GM23338 (cell line): ENCODE data around the gene KDM4C. TPM values are rescaled to one million over a fixed set of nuclear protein-coding genes. Genes with fewer than 3 reads are reported as not detected.

Experiments used
- ATAC-seq: fragments of 200-7000 bp; cut with Tn5 transposase; 3 replicates; pipeline ENCODE4 v1.9.1; 2020
- DNase-seq: peaks from one replicate; pipeline ENCODE4 v3.0.0-alpha.2; 2015; ENCODE audit warnings: low spot score
- H2AFZ ChIP-seq: fragments of 200-600 bp; sonication (generic); 2 replicates; pipeline ENCODE4 v1.8.0; 2016; ENCODE audit warnings: antibody characterized with exemption, mild to moderate bottlenecking, moderate library complexity
- H3F3A ChIP-seq: fragments of 200-600 bp; sonication (generic); replicated peaks from 2 replicates; pipeline ENCODE4 v1.8.0; 2017; ENCODE audit warnings: antibody characterized with exemption, mixed run types, low read depth
- H3K27ac ChIP-seq: fragments of 200-600 bp; sonication (generic); 2 replicates; pipeline ENCODE4 v1.6.1; 2016; ENCODE audit warnings: low read depth
- H3K27me3 ChIP-seq: fragments of 200-600 bp; sonication (generic); 2 replicates; pipeline ENCODE4 v1.8.0; 2016; ENCODE audit warnings: mild to moderate bottlenecking, mixed run types, moderate library complexity; ENCODE audit not compliant: insufficient read depth
- H3K36me3 ChIP-seq: fragments of 200-600 bp; sonication (generic); 2 replicates; pipeline ENCODE4 v1.8.0; 2016; ENCODE audit warnings: mild to moderate bottlenecking; ENCODE audit not compliant: insufficient read depth
- H3K4me1 ChIP-seq: fragments of 200-600 bp; sonication (generic); 2 replicates; pipeline ENCODE4 v1.8.0; 2016; ENCODE audit warnings: mild to moderate bottlenecking, moderate library complexity; ENCODE audit not compliant: insufficient read depth
- H3K4me2 ChIP-seq: fragments of 200-600 bp; sonication (generic); 2 replicates; pipeline ENCODE4 v1.7.1; 2017; ENCODE audit warnings: mixed run types
- H3K4me3 ChIP-seq: fragments of 200-600 bp; sonication (generic); 2 replicates; pipeline ENCODE4 v1.6.1; 2016; ENCODE audit warnings: mixed run types
- H3K79me2 ChIP-seq: fragments of 200-600 bp; sonication (generic); replicated peaks from 2 replicates; pipeline ENCODE4 v1.8.0; 2017; ENCODE audit warnings: mild to moderate bottlenecking; ENCODE audit not compliant: insufficient read depth
- H3K9me2 ChIP-seq: fragments of 200-600 bp; sonication (generic); 2 replicates; pipeline ENCODE4 v1.8.0; 2017; ENCODE audit not compliant: insufficient read depth
- H4K20me1 ChIP-seq: fragments of 200-600 bp; sonication (generic); replicated peaks from 2 replicates; pipeline ENCODE4 v1.8.0; 2017; ENCODE audit warnings: mild to moderate bottlenecking; ENCODE audit not compliant: insufficient read depth
- H3K27ac Mint-ChIP-seq: 2 replicates; pipeline ENCODE4 v1.8.0; 2020; ENCODE audit warnings: inconsistent platforms, mild to moderate bottlenecking, moderate library complexity, mixed read lengths
- H3K27me3 Mint-ChIP-seq: 3 replicates; pipeline ENCODE4 v1.8.0; 2022; ENCODE audit warnings: low read depth, mild to moderate bottlenecking, moderate library complexity, mixed read lengths, inconsistent platforms; ENCODE audit not compliant: insufficient read depth, poor library complexity
- H3K36me3 Mint-ChIP-seq: 3 replicates; pipeline ENCODE4 v1.8.0; 2021; ENCODE audit warnings: low read depth, mild to moderate bottlenecking, inconsistent platforms, moderate library complexity, mixed read lengths
- H3K4me1 Mint-ChIP-seq: 3 replicates; pipeline ENCODE4 v1.8.0; 2020; ENCODE audit warnings: mild to moderate bottlenecking, inconsistent platforms, mixed read lengths
- H3K4me3 Mint-ChIP-seq: 3 replicates; pipeline ENCODE4 v1.8.0; 2021; ENCODE audit warnings: moderate library complexity, mild to moderate bottlenecking, inconsistent platforms, mixed read lengths
- H3K9me3 Mint-ChIP-seq: 3 replicates; pipeline ENCODE4 v1.8.0; 2020; ENCODE audit warnings: moderate library complexity, mild to moderate bottlenecking, inconsistent platforms, mixed read lengths
- CREB1 ChIP-seq: fragments of 250-450 bp; sonication (Bioruptor Pico); IDR thresholded peaks from 2 replicates; pipeline ENCODE4 v1.5.0; 2020; ENCODE audit warnings: low read depth, mild to moderate bottlenecking, moderate library complexity
- EZH2 ChIP-seq: fragments of 200-600 bp; sonication (generic); IDR thresholded peaks from one replicate; pipeline ENCODE4 v1.8.0; 2017; ENCODE audit warnings: antibody characterized with exemption, mild to moderate bottlenecking, low read depth; ENCODE audit not compliant: unreplicated experiment
- POLR2AphosphoS5 ChIP-seq: IDR thresholded peaks from 2 replicates; pipeline ENCODE4 v1.6.1; 2016; ENCODE audit warnings: antibody characterized with exemption, low read depth
- STAT1 ChIP-seq: IDR thresholded peaks from one replicate; pipeline ENCODE4 v1.6.1; 2016; ENCODE audit warnings: antibody characterized with exemption; ENCODE audit not compliant: unreplicated experiment
- ZNF114 ChIP-seq: fragments of 250-450 bp; sonication (Bioruptor Pico); IDR thresholded peaks from 2 replicates; pipeline ENCODE4 v1.5.0; 2020; ENCODE audit warnings: mild to moderate bottlenecking, moderate library complexity
- ZNF331 ChIP-seq: fragments of 250-450 bp; sonication (Bioruptor Pico); IDR thresholded peaks from 2 replicates; pipeline ENCODE4 v1.5.0; 2020; ENCODE audit warnings: low read depth, mild to moderate bottlenecking, moderate library complexity
- polyA plus RNA-seq: library from polyadenylated mRNA; unstranded; fragments of >200 nt; fragmentation: Nextera tagmentation; extraction: Ambion mirVana; gene quantifications from 2 replicates; pipeline ENCODE4 v1.2.1, GENCODE V29; 2016
- total RNA-seq: library from RNA; depleted of rRNA; stranded (reverse); fragments of >200 nt; shearing (Covaris generic); gene quantifications from 2 replicates; pipeline ENCODE4 v1.2.3, GENCODE V29; 2014
- TF ChIP-seq, protein P1 (sequence below), 2 experiments: fragments of 200-600 bp in 1 of 2; sonication (generic) in 1 of 2; conservative IDR thresholded peaks; 2 replicates each; pipeline versions ENCODE4 v1.5.1 to v1.6.1; 2016 to 2017; ENCODE audit warnings: antibody characterized with exemption in 2 of 2, low read depth in 2 of 2, mild to moderate bottlenecking in 2 of 2, moderate library complexity in 1 of 2
- TF ChIP-seq, protein P2 (sequence below): fragments of 250-450 bp; sonication (Bioruptor Pico); IDR thresholded peaks from 2 replicates; pipeline ENCODE4 v1.5.0; 2020; ENCODE audit warnings: mild to moderate bottlenecking, moderate library complexity
- TF ChIP-seq, protein P3 (sequence below): IDR thresholded peaks from 2 replicates; pipeline ENCODE4 v1.6.1; 2016; ENCODE audit warnings: antibody characterized with exemption

The KDM4C gene
- total and polyA plus RNA-seq, 2 experiments from 2014 or later: 12.0 to 43.8 TPM

DNA sequence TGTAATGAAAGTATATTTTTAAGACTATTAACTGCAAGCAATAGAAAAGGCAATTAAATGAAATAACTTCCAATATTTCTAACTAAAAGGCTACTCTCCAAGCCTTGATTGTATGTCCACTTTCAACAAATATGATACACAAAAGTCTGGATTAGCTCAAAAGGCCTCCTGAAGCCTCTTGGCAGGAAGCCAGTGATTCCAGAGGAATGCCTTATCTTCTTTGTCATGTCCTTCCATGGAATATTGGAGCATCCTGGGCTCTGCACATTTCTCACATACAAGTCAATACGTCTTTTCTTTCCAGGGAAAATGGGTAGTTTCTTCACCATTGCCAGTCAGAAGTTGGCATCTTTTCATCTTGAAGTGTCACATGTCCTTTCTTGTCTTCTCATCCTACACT lies 357.8 kb downstream of the KDM4C start:
- no peaks in the 10 kb centered on the region for H3K36me3 ChIP-seq
- TF ChIP-seq, protein P1, sequence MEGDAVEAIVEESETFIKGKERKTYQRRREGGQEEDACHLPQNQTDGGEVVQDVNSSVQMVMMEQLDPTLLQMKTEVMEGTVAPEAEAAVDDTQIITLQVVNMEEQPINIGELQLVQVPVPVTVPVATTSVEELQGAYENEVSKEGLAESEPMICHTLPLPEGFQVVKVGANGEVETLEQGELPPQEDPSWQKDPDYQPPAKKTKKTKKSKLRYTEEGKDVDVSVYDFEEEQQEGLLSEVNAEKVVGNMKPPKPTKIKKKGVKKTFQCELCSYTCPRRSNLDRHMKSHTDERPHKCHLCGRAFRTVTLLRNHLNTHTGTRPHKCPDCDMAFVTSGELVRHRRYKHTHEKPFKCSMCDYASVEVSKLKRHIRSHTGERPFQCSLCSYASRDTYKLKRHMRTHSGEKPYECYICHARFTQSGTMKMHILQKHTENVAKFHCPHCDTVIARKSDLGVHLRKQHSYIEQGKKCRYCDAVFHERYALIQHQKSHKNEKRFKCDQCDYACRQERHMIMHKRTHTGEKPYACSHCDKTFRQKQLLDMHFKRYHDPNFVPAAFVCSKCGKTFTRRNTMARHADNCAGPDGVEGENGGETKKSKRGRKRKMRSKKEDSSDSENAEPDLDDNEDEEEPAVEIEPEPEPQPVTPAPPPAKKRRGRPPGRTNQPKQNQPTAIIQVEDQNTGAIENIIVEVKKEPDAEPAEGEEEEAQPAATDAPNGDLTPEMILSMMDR (conservative IDR thresholded peaks at IDR 0.05; ENCODE audit: low read depth in 2 of 2): no peak
- TF ChIP-seq ZNF114 (no peak), EZH2 (no peak), POLR2AphosphoS5 (no peak), CREB1 (CRISPR knock-in tag) (no peak), ZNF331 (CRISPR knock-in tag) (no peak), STAT1 (no peak)
- TF ChIP-seq, protein P2, sequence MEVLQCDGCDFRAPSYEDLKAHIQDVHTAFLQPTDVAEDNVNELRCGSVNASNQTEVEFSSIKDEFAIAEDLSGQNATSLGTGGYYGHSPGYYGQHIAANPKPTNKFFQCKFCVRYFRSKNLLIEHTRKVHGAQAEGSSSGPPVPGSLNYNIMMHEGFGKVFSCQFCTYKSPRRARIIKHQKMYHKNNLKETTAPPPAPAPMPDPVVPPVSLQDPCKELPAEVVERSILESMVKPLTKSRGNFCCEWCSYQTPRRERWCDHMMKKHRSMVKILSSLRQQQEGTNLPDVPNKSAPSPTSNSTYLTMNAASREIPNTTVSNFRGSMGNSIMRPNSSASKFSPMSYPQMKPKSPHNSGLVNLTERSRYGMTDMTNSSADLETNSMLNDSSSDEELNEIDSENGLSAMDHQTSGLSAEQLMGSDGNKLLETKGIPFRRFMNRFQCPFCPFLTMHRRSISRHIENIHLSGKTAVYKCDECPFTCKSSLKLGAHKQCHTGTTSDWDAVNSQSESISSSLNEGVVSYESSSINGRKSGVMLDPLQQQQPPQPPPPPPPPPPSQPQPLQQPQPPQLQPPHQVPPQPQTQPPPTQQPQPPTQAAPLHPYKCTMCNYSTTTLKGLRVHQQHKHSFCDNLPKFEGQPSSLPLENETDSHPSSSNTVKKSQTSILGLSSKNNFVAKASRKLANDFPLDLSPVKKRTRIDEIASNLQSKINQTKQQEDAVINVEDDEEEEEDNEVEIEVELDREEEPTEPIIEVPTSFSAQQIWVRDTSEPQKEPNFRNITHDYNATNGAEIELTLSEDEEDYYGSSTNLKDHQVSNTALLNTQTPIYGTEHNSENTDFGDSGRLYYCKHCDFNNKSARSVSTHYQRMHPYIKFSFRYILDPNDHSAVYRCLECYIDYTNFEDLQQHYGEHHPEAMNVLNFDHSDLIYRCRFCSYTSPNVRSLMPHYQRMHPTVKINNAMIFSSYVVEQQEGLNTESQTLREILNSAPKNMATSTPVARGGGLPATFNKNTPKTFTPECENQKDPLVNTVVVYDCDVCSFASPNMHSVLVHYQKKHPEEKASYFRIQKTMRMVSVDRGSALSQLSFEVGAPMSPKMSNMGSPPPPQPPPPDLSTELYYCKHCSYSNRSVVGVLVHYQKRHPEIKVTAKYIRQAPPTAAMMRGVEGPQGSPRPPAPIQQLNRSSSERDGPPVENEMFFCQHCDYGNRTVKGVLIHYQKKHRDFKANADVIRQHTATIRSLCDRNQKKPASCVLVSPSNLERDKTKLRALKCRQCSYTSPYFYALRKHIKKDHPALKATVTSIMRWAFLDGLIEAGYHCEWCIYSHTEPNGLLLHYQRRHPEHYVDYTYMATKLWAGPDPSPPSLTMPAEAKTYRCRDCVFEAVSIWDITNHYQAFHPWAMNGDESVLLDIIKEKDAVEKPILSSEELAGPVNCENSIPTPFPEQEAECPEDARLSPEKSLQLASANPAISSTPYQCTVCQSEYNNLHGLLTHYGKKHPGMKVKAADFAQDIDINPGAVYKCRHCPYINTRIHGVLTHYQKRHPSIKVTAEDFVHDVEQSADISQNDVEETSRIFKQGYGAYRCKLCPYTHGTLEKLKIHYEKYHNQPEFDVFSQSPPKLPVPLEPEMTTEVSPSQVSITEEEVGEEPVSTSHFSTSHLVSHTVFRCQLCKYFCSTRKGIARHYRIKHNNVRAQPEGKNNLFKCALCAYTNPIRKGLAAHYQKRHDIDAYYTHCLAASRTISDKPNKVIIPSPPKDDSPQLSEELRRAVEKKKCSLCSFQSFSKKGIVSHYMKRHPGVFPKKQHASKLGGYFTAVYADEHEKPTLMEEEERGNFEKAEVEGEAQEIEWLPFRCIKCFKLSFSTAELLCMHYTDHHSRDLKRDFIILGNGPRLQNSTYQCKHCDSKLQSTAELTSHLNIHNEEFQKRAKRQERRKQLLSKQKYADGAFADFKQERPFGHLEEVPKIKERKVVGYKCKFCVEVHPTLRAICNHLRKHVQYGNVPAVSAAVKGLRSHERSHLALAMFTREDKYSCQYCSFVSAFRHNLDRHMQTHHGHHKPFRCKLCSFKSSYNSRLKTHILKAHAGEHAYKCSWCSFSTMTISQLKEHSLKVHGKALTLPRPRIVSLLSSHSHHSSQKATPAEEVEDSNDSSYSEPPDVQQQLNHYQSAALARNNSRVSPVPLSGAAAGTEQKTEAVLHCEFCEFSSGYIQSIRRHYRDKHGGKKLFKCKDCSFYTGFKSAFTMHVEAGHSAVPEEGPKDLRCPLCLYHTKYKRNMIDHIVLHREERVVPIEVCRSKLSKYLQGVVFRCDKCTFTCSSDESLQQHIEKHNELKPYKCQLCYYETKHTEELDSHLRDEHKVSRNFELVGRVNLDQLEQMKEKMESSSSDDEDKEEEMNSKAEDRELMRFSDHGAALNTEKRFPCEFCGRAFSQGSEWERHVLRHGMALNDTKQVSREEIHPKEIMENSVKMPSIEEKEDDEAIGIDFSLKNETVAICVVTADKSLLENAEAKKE: no peak
- TF ChIP-seq, protein P3, sequence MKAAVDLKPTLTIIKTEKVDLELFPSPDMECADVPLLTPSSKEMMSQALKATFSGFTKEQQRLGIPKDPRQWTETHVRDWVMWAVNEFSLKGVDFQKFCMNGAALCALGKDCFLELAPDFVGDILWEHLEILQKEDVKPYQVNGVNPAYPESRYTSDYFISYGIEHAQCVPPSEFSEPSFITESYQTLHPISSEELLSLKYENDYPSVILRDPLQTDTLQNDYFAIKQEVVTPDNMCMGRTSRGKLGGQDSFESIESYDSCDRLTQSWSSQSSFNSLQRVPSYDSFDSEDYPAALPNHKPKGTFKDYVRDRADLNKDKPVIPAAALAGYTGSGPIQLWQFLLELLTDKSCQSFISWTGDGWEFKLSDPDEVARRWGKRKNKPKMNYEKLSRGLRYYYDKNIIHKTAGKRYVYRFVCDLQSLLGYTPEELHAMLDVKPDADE: no peak
- H3K27me3 ChIP-seq: no peaks in the 10 kb centered on the region
- no peaks in the 10 kb centered on the region for H3F3A ChIP-seq
- H3K9me2 ChIP-seq: no peaks in the 10 kb centered on the region
- Mint-ChIP-seq H3K36me3 (no peaks in the 10 kb centered on the region), H3K4me1 (peaks cover 9% of the 10 kb centered on the region; the same call in 2 of the 3 replicates), H3K9me3 (no peaks in the 10 kb centered on the region), H3K27me3 (no peaks in the 10 kb centered on the region), H3K27ac (no peak overlapping the region), H3K4me3 (no peak overlapping the region)
- no peak overlapping the region for H3K4me2 ChIP-seq
- no peak overlapping the region for H3K27ac ChIP-seq
- no peak overlapping the region for H3K4me3 ChIP-seq
- no peaks in the 10 kb centered on the region for H3K79me2 ChIP-seq
- no peak overlapping the region for H2AFZ ChIP-seq
- no peaks in the 10 kb centered on the region for H3K4me1 ChIP-seq
- ATAC-seq (no peak), DNase-seq (no peak)
- H4K20me1 ChIP-seq: no peaks in the 10 kb centered on the region
